Calu3 (cell line): ENCODE data around the gene MRPS34. TPM values are rescaled to one million over a fixed set of nuclear protein-coding genes. Genes with fewer than 3 reads are reported as not detected.

Experiments used
- BruUV-seq: library from RNA; stranded (reverse); fragments of 400-500 nt; replicated peaks from 2 replicates; lab custom pipeline; 2021; lab: Mats Ljungman, UMichigan
- CTCF ChIA-PET: fragments of 300-600 bp; sonication (Branson Sonifier 250); formaldehyde crosslinking; loops from one replicate; lab custom pipeline; 2022; ENCODE audit warnings: antibody characterized with exemption; lab: Charles Lee
- DNase-seq: peaks from one replicate; pipeline ENCODE4 v3.0.0; 2022
- H3K27ac Mint-ChIP-seq: one replicate; pipeline ENCODE4 v1.8.0; 2022; ENCODE audit warnings: mixed read lengths; ENCODE audit not compliant: unreplicated experiment
- H3K27me3 Mint-ChIP-seq: one replicate; pipeline ENCODE4 v1.8.0; 2022; ENCODE audit warnings: mixed read lengths; ENCODE audit not compliant: unreplicated experiment
- H3K36me3 Mint-ChIP-seq: one replicate; pipeline ENCODE4 v1.8.0; 2022; ENCODE audit warnings: mild to moderate bottlenecking, moderate library complexity, mixed read lengths; ENCODE audit not compliant: insufficient read depth, unreplicated experiment
- H3K4me1 Mint-ChIP-seq: one replicate; pipeline ENCODE4 v1.8.0; 2022; ENCODE audit warnings: mild to moderate bottlenecking, low read depth, mixed read lengths; ENCODE audit not compliant: unreplicated experiment
- H3K4me3 Mint-ChIP-seq: one replicate; pipeline ENCODE4 v1.8.0; 2022; ENCODE audit warnings: mild to moderate bottlenecking, low read depth, moderate library complexity, mixed read lengths; ENCODE audit not compliant: unreplicated experiment
- H3K9me3 Mint-ChIP-seq: one replicate; pipeline ENCODE4 v1.8.0; 2022; ENCODE audit warnings: low read depth, mixed read lengths; ENCODE audit not compliant: unreplicated experiment
- CTCF ChIP-seq: fragments of 200-600 bp; IDR thresholded peaks from one replicate; pipeline ENCODE4 v1.8.0; 2022; ENCODE audit warnings: antibody characterized with exemption; ENCODE audit not compliant: unreplicated experiment
- intact Hi-C: fragments of 100-400 bp; cut with micrococcal nuclease; formaldehyde crosslinking; loops from one replicate; pipeline ENCODE4 v1.10.0; 2022; ENCODE audit not compliant: unreplicated experiment
- total RNA-seq: library from RNA; stranded (reverse); gene quantifications from 2 replicates; pipeline ENCODE4 v1.2.3, GENCODE V29; 2022

Gene MRPS34
- total RNA-seq, 1 experiment from 2014 or later = 135 TPM

GRCh38 chr16:1817716-1818115 is 44.8 kb upstream of the MRPS34 start:
- TF ChIP-seq CTCF = no peak
- CTCF ChIA-PET = no interaction called here
- no peak overlapping the region for H3K27ac Mint-ChIP-seq
- DNase-seq = no peak
- BruUV-seq = no TSS peak
- no peaks in the 10 kb centered on the region for H3K27me3 Mint-ChIP-seq
- intact Hi-C loops = no loop called here
- peaks cover 33% of the 10 kb centered on the region for H3K36me3 Mint-ChIP-seq
- no peaks in the 10 kb centered on the region for H3K4me1 Mint-ChIP-seq
- no peaks in the 10 kb centered on the region for H3K9me3 Mint-ChIP-seq
- H3K4me3 Mint-ChIP-seq = no peak overlapping the region

- Mint-ChIP-seq H3K4me3 (no peak overlapping the region), H3K9me3 (no peaks in the 10 kb centered on the region), H3K4me1 (no peaks in the 10 kb centered on the region), H3K36me3 (peaks cover 33% of the 10 kb centered on the region), H3K27ac (no peak overlapping the region), H3K27me3 (no peaks in the 10 kb centered on the region)
- TF ChIP-seq CTCF = no peak
- CTCF ChIA-PET = no interaction called here
- intact Hi-C loops = no loop called here
- DNase-seq = no peak
- no TSS peak for BruUV-seq
Observed at GRCh38 chr16:1817276-1817589, 44.3 kb upstream of the MRPS34 start.

GRCh38 chr16:1816396-1817275 is 43.7 kb upstream of the MRPS34 start:
- DNase-seq = no peak
- Mint-ChIP-seq H3K27me3 (no peaks in the 10 kb centered on the region), H3K27ac (no peak overlapping the region), H3K4me1 (no peaks in the 10 kb centered on the region), H3K4me3 (no peak overlapping the region), H3K9me3 (no peaks in the 10 kb centered on the region), H3K36me3 (peaks cover 36% of the 10 kb centered on the region)
- no TSS peak for BruUV-seq
- TF ChIP-seq CTCF = no peak
- CTCF ChIA-PET = no interaction called here
- intact Hi-C loops = no loop called here

GRCh38 chr16:1815461-1815860 is 42.5 kb upstream of the MRPS34 start:
- Mint-ChIP-seq H3K9me3 (no peaks in the 10 kb centered on the region), H3K4me3 (no peak overlapping the region), H3K36me3 (peaks cover 34% of the 10 kb centered on the region), H3K27ac (no peak overlapping the region), H3K27me3 (no peaks in the 10 kb centered on the region), H3K4me1 (no peaks in the 10 kb centered on the region)
- intact Hi-C loops = no loop called here
- CTCF ChIA-PET = interaction anchor here (0.6 kb wide), 1 partner anchor 50 kb away, joined by 4 read pairs; no protein-coding TSS in a partner anchor
- no peak for TF ChIP-seq CTCF
- no TSS peak for BruUV-seq
- DNase-seq = no peak
